Caco-2 (cell line): Measurements from ENCODE around the gene WWOX. TPM values are rescaled to one million over a fixed set of nuclear protein-coding genes. Genes with fewer than 3 reads are reported as not detected.

Experiments used
- BruUV-seq: library from RNA; stranded (reverse); fragments of 400-500 nt; replicated peaks from 2 replicates; lab custom pipeline; 2021; lab: Mats Ljungman, UMichigan
- CTCF ChIA-PET: fragments of 300-600 bp; sonication (Branson Sonifier 250); formaldehyde crosslinking; loops from one replicate; lab custom pipeline; 2022; ENCODE audit warnings: antibody characterized with exemption; lab: Charles Lee
- POLR2A ChIA-PET: fragments of 300-600 bp; sonication (Branson Sonifier 250); formaldehyde crosslinking; loops from one replicate; lab custom pipeline; 2022; ENCODE audit warnings: antibody characterized with exemption; lab: Charles Lee
- DNase-seq, 2 experiments: peaks; one replicate each; pipeline versions ENCODE4 v3.0.0 to v3.0.0-alpha.2; 2020 to 2022
- H3K27me3 ChIP-seq: replicated peaks from 2 replicates; pipeline ENCODE4 v1.6.0; 2011; ENCODE audit warnings: low read length; ENCODE audit not compliant: control insufficient read depth, insufficient read depth
- H3K36me3 ChIP-seq: 2 replicates; pipeline ENCODE4 v1.5.1; 2011; ENCODE audit warnings: low read length; ENCODE audit not compliant: control insufficient read depth, insufficient read depth
- H3K4me1 ChIP-seq: fragments of 250-450 bp; sonication (Bioruptor Pico); 2 replicates; pipeline ENCODE4 v1.5.1; 2020; ENCODE audit warnings: mild to moderate bottlenecking
- H3K4me3 ChIP-seq: 2 replicates; pipeline ENCODE4 v1.5.1; 2011; ENCODE audit warnings: low read depth, mild to moderate bottlenecking, control low read depth, low read length
- H3K9me3 ChIP-seq: fragments of 250-450 bp; sonication (Bioruptor Pico); 2 replicates; pipeline ENCODE4 v1.5.1; 2020; ENCODE audit warnings: mild to moderate bottlenecking, moderate library complexity
- H3K27ac Mint-ChIP-seq: one replicate; pipeline ENCODE4 v1.8.0; 2022; ENCODE audit warnings: mixed read lengths; ENCODE audit not compliant: unreplicated experiment
- H3K27me3 Mint-ChIP-seq: one replicate; pipeline ENCODE4 v1.8.0; 2022; ENCODE audit warnings: mixed read lengths; ENCODE audit not compliant: insufficient read depth, unreplicated experiment
- H3K36me3 Mint-ChIP-seq: one replicate; pipeline ENCODE4 v1.8.0; 2022; ENCODE audit warnings: mild to moderate bottlenecking, mixed read lengths; ENCODE audit not compliant: insufficient read depth, unreplicated experiment
- H3K4me1 Mint-ChIP-seq: one replicate; pipeline ENCODE4 v1.8.0; 2022; ENCODE audit warnings: low read depth, mixed read lengths; ENCODE audit not compliant: unreplicated experiment
- H3K4me3 Mint-ChIP-seq: one replicate; pipeline ENCODE4 v1.8.0; 2022; ENCODE audit warnings: mild to moderate bottlenecking, moderate library complexity, mixed read lengths; ENCODE audit not compliant: unreplicated experiment
- H3K9me3 Mint-ChIP-seq: one replicate; pipeline ENCODE4 v1.8.0; 2022; ENCODE audit warnings: mixed read lengths; ENCODE audit not compliant: unreplicated experiment
- CTCF ChIP-seq, 2 experiments: fragments of 200-600 bp in 1 of 2; IDR thresholded peaks; 1 replicate in 1 of 2; 2 replicates in 1 of 2; pipeline versions ENCODE4 v1.5.1 to v1.8.0; 2011 to 2022; ENCODE audit warnings: antibody characterized with exemption in 1 of 2, control low read depth in 1 of 2, inconsistent platforms in 1 of 2, low read depth in 1 of 2, low read length in 1 of 2, mild to moderate bottlenecking in 1 of 2, moderate library complexity in 1 of 2; ENCODE audit not compliant: insufficient read depth in 1 of 2, severe bottlenecking in 1 of 2, unreplicated experiment in 1 of 2
- intact Hi-C: fragments of 100-400 bp; cut with micrococcal nuclease; formaldehyde crosslinking; loops from one replicate; pipeline ENCODE4 v1.10.0; 2022; ENCODE audit not compliant: unreplicated experiment
- total RNA-seq: library from RNA; stranded (reverse); gene quantifications from 2 replicates; pipeline ENCODE4 v1.2.3, GENCODE V29; 2022

The WWOX gene
- total RNA-seq, 1 experiment from 2014 or later = 45.0 TPM

DNA sequence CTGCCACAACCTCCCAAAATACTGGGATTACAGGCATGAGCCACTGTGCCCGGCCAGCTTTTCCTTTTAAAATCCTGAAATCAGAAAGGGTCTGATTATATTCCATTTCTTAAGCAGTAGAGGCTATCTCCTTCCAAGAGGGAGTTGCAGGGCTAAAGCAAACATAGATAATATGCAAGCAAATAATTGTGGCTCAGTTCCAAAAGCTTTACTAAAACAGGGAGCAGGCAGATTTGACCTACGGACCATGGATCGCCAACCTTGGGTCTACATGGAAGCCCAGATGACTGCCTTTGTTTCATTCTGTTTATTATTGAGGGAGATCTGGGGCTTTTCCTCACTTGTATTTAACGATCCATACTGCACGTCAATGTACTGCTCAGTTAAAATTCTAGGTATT lies 38.6 kb upstream of the WWOX start:
- Histone ChIP-seq H3K9me3 (no peaks in the 10 kb centered on the region), H3K4me1 (peaks cover 15% of the 10 kb centered on the region), H3K36me3 (no peaks in the 10 kb centered on the region), H3K27me3 (no peaks in the 10 kb centered on the region), H3K4me3 (no peak overlapping the region)
- intact Hi-C loops = loop anchor here (1.0 kb wide), 2 partner anchors 33 to 38 kb away; partner anchors contain the start of gene WWOX
- Mint-ChIP-seq H3K9me3 (no peaks in the 10 kb centered on the region), H3K4me3 (peak overlapping the region; percentile 16), H3K36me3 (no peaks in the 10 kb centered on the region), H3K4me1 (peaks cover 29% of the 10 kb centered on the region), H3K27me3 (no peaks in the 10 kb centered on the region), H3K27ac (peak overlapping the region; percentile 75)
- peak in 1 of 2 experiments; percentile 17 for DNase-seq
- CTCF ChIA-PET = interaction anchor here (0.6 to 1.4 kb wide), 3 partner anchors 10 to 33 kb away, joined by 3 to 12 read pairs (median 7); no protein-coding TSS in a partner anchor
- BruUV-seq = no TSS peak
- POLR2A ChIA-PET = no interaction called here
- no peak for TF ChIP-seq CTCF (IDR thresholded peaks at IDR 0.05; ENCODE audit: insufficient read depth in 1 of 2, low read depth in 1 of 2, low read length in 1 of 2, severe bottlenecking in 1 of 2, unreplicated experiment in 1 of 2)

- Histone ChIP-seq H3K4me3 (no peak overlapping the region), H3K36me3 (no peaks in the 10 kb centered on the region; the same call in 1 of the 2 replicates), H3K9me3 (no peaks in the 10 kb centered on the region), H3K4me1 (peaks cover 10% of the 10 kb centered on the region), H3K27me3 (no peaks in the 10 kb centered on the region)
- no peaks in the 10 kb centered on the region for H3K9me3 Mint-ChIP-seq
- no peaks in the 10 kb centered on the region for H3K36me3 Mint-ChIP-seq
- peaks cover 17% of the 10 kb centered on the region for H3K4me1 Mint-ChIP-seq
- POLR2A ChIA-PET = no interaction called here
- intact Hi-C loops = no loop called here
- CTCF ChIA-PET = no interaction called here
- H3K4me3 Mint-ChIP-seq = no peak overlapping the region
- no peak for DNase-seq
- no peak for TF ChIP-seq CTCF (IDR thresholded peaks at IDR 0.05; ENCODE audit: insufficient read depth in 1 of 2, low read depth in 1 of 2, low read length in 1 of 2, severe bottlenecking in 1 of 2, unreplicated experiment in 1 of 2)
- no peak overlapping the region for H3K27ac Mint-ChIP-seq
- no TSS peak for BruUV-seq
- no peaks in the 10 kb centered on the region for H3K27me3 Mint-ChIP-seq
These were observed 34.1 kb upstream of the WWOX start for GRCh38 chr16:78065319-78065718.

- POLR2A ChIA-PET = no interaction called here
These were observed 29.5 kb upstream of the WWOX start for GRCh38 chr16:78069913-78070312.

More at GRCh38 chr16:78069913-78070312, 29.5 kb upstream of the WWOX start:
- Mint-ChIP-seq H3K4me3 (no peak overlapping the region), H3K27ac (no peak overlapping the region), H3K36me3 (no peaks in the 10 kb centered on the region), H3K4me1 (peaks cover 13% of the 10 kb centered on the region), H3K9me3 (no peaks in the 10 kb centered on the region), H3K27me3 (no peaks in the 10 kb centered on the region)
- TF ChIP-seq CTCF (IDR thresholded peaks at IDR 0.05; ENCODE audit: insufficient read depth in 1 of 2, low read depth in 1 of 2, low read length in 1 of 2, severe bottlenecking in 1 of 2, unreplicated experiment in 1 of 2) = no peak
- no peaks in the 10 kb centered on the region for H3K27me3 ChIP-seq
- peaks cover 13% of the 10 kb centered on the region for H3K4me1 ChIP-seq
- H3K36me3 ChIP-seq = no peaks in the 10 kb centered on the region; the same call in 1 of the 2 replicates
- CTCF ChIA-PET = no interaction called here
- DNase-seq = no peak
- H3K4me3 ChIP-seq = no peak overlapping the region
- BruUV-seq = no TSS peak
- H3K9me3 ChIP-seq = no peaks in the 10 kb centered on the region
- intact Hi-C loops = no loop called here
